Measurements from ENCODE around the gene HPD.

The HPD gene

DNA sequence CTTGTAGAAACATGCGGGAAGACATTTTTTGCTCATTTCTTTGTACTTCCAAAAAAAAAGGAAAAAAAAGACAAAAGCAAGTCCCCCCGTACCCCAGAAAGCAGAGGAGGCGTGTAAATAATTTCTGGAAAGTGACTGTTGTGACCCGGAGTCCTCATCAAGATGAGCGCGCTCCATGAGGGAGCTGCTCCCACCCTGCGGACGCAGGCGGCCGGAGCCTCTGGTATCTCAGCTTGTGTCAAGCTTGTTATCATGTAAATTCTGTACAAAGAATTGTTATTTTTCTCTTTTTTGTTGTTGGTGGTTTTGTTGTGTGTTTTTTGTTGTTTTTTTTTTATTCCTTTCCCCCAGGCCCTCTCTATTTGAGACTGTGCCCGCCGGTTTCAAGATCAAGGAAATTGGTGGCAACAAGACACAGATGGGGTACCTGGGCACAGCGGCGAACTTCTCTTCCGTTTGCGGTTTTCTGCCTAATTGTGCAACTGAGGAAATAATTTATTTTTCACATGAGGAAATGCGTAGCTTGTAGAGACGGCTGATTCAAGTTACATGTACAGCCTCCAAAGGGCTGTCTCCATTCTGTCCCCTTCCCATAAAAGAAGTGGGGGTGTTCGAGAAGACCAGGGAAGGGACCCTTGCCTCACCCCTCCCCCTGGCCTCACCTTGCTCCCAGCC is 27.0 kb downstream of the HPD start:
- no peak for DNase-seq (ENCODE audit: low read depth)
- no peak for TF ChIP-seq CTCF (IDR thresholded peaks at IDR 0.05; ENCODE audit: low read depth, low read length)
- TF ChIP-seq MYC (IDR thresholded peaks at IDR 0.05; ENCODE audit: low read depth, low read length): no peak
- TF ChIP-seq POLR2A (IDR thresholded peaks at IDR 0.05; ENCODE audit: extremely low read depth, insufficient read length): no peak
- TF ChIP-seq MAX (IDR thresholded peaks at IDR 0.05; ENCODE audit: low read depth, low read length): no peak
- H3K4me3 ChIP-seq (ENCODE audit: low read depth, low read length): no peak overlapping the region

- no peak for TF ChIP-seq POLR2A (IDR thresholded peaks at IDR 0.05; ENCODE audit: extremely low read depth, insufficient read length)
- TF ChIP-seq CTCF (IDR thresholded peaks at IDR 0.05; ENCODE audit: low read depth, low read length): no peak
- no peak for TF ChIP-seq MYC (IDR thresholded peaks at IDR 0.05; ENCODE audit: low read depth, low read length)
- TF ChIP-seq MAX (IDR thresholded peaks at IDR 0.05; ENCODE audit: low read depth, low read length): no peak
- H3K4me3 ChIP-seq (ENCODE audit: low read depth, low read length): no peak overlapping the region
- DNase-seq (ENCODE audit: low read depth): no peak
Observed at GRCh38 chr12:121830588-121831265, 27.9 kb downstream of the HPD start.

DNA sequence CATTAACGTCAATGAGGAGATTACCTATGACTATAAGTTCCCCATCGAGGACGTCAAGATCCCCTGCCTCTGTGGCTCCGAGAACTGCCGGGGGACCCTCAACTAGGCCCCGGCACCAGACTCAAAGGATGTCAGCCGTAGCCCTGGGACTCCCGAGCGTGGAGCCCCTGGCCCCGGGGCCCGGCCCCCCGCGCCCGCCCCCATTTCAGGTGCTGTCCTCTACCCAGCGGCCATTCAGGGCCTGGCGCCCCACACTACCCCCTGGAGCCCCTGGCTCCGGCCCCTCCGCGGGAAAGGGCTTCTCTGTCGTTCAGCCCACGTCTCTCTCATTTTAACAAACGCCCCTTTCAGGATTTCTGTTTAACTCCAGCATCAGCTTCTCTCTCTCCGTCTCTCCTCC is 28.5 kb downstream of the HPD start:
- DNase-seq (ENCODE audit: low read depth): no peak
- TF ChIP-seq CTCF (IDR thresholded peaks at IDR 0.05; ENCODE audit: low read depth, low read length) (no peak), POLR2A (IDR thresholded peaks at IDR 0.05; ENCODE audit: extremely low read depth, insufficient read length) (no peak), MYC (IDR thresholded peaks at IDR 0.05; ENCODE audit: low read depth, low read length) (no peak), MAX (IDR thresholded peaks at IDR 0.05; ENCODE audit: low read depth, low read length) (no peak)
- H3K4me3 ChIP-seq (ENCODE audit: low read depth, low read length): no peak overlapping the region

DNA sequence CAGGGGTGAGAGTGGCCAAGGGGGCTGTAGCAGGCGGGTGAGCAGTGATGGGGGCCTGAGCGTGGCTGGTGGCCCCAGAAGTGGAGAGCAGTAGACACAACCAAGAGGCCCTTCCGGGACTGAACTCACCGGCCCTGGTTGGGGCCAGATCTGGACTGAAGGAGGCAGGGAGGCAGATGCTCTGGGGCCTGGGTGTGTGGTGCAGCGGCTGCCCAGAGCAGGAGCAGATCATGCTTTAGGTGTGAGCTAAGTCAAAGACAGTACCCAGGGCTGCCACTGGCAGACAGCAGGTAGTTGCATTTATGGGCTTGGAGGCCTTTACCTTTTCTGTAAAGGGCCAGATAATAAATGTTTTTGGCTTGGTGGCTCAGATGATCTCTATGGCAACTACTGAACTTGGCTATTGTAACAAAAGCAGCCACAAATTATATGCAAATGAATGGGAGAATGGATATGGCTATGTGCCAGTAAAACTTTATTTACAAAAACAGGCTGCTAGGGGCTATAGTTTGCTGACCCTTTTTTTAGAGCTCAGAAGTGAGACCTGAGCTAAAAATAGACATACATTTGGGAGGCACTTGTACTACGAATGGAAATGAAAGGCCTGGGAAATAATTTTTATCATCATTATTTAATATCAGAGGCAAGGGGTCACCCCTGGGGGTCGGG is 29.3 kb downstream of the HPD start:
- H3K4me3 ChIP-seq (ENCODE audit: low read depth, low read length): no peak overlapping the region
- no peak for TF ChIP-seq MYC (IDR thresholded peaks at IDR 0.05; ENCODE audit: low read depth, low read length)
- TF ChIP-seq POLR2A (IDR thresholded peaks at IDR 0.05; ENCODE audit: extremely low read depth, insufficient read length): no peak
- TF ChIP-seq CTCF (IDR thresholded peaks at IDR 0.05; ENCODE audit: low read depth, low read length): no peak
- TF ChIP-seq MAX (IDR thresholded peaks at IDR 0.05; ENCODE audit: low read depth, low read length): no peak

DNA sequence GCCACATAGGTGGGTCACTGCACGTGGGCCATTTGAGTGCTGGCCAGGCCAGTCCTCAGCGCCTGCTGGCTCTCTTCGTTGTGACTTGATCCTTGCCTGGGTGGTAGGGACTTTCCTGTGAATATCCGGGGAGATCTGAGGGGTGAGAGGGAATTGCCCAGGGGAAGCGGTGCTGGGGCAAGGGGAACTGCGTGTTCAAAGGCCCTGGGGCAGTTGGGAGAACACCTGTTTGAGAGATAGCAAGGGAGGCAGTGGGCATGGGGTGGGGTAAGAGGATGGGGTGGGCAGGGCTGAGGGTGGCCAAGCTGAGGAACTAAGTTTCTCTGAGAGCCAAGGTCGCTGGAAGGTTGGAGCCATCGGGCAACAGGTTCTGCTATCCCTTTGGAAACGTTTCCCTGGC is 29.8 kb downstream of the HPD start:
- H3K4me3 ChIP-seq (ENCODE audit: low read depth, low read length): no peak overlapping the region
- TF ChIP-seq CTCF (IDR thresholded peaks at IDR 0.05; ENCODE audit: low read depth, low read length) (no peak), POLR2A (IDR thresholded peaks at IDR 0.05; ENCODE audit: extremely low read depth, insufficient read length) (no peak), MYC (IDR thresholded peaks at IDR 0.05; ENCODE audit: low read depth, low read length) (no peak), MAX (IDR thresholded peaks at IDR 0.05; ENCODE audit: low read depth, low read length) (no peak)
- no peak for DNase-seq (ENCODE audit: low read depth)

More for the DNA sequence above, 29.3 kb downstream of the HPD start:
- DNase-seq (ENCODE audit: low read depth): no peak
